ENCODE measurements around the gene KIF26B.
"Not testable (repeated sequence)": the region's sequence is repeated elsewhere in the genome, so short reads cannot be mapped to it uniquely, and the experiment has no call there.

DNA sequence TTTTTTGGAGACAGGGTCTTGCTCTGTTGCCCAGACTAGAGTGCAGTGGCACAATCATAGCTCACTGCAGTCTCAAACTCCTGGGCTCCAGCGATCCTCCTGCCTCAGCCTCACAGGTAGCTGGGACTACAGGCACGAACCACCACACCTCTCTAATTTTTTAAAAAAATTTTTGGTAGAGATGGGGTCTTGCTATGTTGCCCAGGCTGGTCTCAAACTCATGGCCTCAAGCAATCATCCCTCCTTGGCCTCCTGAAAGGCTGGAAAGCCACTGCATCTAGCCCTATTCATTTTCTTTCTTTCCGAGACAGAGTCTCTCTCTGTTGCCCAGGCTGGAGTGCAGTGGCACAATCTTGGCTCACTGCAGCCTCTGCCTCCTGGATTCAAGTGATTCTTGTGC, 559.2 kb downstream of the KIF26B start:
- TF ChIP-seq POLR2A, CTCF, EP300 (IDR thresholded peaks at IDR 0.05): not testable (repeated sequence)

All from tibial nerve (tissue), 4 donors.